GM20000 (cell line): Measurements from ENCODE around the gene ANKDD1A.

Experiments used
- DNase-seq: peaks from one replicate; pipeline ENCODE4 v3.0.0; 2012; ENCODE audit warnings: low spot score
- TF ChIP-seq, protein P1 (sequence below): IDR thresholded peaks from 2 replicates; pipeline ENCODE4 v1.5.1; 2012; ENCODE audit warnings: mild to moderate bottlenecking, control low read depth; ENCODE audit errors: extremely low read depth, missing control alignments

Gene ANKDD1A

DNA sequence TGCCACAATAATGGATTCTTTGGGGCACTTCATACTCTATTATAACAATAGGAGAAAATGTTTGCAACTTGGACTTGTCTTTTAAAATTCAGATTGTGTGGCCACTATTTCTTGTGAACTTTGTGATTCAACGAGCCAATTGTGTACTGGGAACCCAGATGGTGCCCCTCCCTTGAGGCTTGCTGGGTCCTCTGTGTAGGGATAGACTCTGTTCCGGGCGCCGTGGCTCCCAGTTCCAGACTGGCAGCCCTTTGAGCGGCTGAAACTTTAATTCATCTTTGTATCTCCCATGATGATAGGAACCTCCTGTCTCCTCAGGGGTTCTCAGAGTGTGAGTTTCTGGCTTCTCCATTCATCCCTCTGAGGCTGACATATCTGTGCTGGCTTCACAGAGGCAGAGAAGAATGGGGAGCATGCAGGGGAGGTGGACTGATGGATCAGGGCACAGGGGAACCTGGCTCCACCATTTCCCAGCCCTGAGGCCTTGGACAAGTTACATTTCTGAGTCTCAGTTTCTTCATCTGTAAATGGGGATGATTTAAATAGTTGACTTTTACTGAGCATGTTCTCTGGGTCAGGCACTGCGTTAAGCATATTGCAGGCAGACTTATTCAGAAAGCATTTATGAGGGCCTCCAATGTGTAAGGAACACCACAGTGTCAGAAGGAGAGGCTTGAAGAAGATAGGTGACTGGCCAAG lies 15.2 kb upstream of the ANKDD1A start:
- TF ChIP-seq, protein P1, sequence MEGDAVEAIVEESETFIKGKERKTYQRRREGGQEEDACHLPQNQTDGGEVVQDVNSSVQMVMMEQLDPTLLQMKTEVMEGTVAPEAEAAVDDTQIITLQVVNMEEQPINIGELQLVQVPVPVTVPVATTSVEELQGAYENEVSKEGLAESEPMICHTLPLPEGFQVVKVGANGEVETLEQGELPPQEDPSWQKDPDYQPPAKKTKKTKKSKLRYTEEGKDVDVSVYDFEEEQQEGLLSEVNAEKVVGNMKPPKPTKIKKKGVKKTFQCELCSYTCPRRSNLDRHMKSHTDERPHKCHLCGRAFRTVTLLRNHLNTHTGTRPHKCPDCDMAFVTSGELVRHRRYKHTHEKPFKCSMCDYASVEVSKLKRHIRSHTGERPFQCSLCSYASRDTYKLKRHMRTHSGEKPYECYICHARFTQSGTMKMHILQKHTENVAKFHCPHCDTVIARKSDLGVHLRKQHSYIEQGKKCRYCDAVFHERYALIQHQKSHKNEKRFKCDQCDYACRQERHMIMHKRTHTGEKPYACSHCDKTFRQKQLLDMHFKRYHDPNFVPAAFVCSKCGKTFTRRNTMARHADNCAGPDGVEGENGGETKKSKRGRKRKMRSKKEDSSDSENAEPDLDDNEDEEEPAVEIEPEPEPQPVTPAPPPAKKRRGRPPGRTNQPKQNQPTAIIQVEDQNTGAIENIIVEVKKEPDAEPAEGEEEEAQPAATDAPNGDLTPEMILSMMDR, result no peak
- no peak for DNase-seq

DNA sequence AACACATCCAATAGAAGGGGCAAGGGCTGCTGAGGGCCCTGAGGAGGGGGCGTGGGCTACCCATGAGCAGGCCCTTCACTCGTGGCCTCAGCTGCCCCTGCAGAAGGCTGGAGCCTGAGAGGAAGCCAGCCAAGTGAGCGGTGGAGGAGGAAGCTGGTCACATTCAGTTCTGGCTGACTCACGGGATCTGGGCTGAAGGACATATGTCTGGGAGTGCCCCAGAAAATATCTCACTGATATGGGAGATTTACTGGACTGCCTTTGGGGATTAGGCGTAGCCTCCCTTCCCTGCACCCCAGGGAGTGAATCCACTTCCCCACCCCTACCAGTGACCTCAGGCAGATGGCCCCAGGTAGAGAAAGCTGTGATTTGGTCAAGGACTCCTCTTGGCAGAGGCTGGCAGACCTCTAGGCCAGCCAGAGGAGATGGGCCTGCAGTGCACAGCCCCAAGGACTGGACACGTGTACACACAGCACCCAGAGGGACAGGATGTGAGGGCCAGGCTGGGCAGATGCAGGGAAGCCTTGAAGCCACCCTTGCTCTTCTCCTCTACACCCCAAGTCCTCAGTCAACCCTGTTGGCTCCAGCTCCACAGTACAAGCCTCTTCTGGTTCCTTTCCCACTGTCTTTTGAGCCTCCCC lies 14.2 kb upstream of the ANKDD1A start:
- no peak for DNase-seq
- TF ChIP-seq, protein P1, result no peak

DNA sequence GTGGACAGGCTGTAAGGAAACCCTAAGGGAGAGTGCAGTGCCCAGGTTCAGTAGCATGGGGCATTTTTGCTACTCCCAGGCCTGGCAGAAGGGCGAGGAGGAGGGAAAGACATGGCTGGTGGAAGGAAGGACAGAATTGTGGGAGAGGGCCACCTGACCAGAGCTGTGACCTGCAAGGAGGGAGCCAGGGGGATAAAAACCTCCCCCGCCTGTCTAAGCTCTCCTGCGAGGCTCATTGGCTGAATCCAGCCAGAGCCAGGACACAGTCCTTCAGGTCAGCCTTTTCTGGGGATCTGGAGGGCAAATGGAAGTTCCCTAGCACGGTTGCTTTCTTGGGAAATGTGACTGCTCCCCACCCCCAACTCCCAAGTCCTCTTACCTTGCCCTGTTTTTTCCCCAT lies 13.3 kb upstream of the ANKDD1A start:
- TF ChIP-seq, protein P1, result no peak
- DNase-seq, result no peak

DNA sequence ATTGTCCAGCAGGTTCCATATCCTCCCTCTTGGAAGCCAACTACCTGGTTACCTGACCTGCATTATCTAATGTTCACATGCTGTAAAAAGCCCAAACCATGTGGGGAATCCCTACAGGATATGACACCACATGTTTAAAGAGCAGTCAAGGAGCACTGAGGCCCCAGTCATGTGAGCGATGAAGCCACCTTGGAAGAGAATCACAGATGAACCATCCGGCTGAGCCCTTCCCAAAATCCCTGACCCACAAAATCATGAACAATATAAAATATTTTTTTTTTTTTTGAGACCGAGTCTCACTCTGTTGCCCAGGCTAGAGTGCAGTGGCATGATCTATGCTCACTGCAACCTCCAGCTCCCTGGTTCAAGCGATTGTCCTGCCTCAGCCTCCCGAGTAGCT lies 10.6 kb upstream of the ANKDD1A start:
- DNase-seq, result no peak
- TF ChIP-seq, protein P1, result no peak

DNA sequence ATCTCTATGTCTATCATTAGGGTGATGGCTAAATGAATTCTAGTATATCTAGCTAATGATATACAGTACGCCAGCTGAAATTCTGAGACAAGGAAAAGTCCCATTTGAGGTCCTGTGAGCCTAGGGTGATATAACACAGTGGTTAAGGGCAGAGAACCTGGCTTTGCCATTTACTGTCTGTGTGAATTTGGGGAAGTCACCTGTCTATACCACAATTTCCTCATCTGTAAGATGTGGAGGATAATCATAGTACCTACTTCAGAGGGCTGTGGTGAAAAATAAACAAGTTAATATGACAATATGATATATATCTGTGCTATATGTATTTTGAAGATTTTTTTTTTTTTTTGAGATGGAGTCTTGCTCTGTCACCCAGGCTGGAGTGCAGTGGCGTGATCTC lies 9.8 kb upstream of the ANKDD1A start:
- DNase-seq, result no peak
- TF ChIP-seq, protein P1, result no peak

DNA sequence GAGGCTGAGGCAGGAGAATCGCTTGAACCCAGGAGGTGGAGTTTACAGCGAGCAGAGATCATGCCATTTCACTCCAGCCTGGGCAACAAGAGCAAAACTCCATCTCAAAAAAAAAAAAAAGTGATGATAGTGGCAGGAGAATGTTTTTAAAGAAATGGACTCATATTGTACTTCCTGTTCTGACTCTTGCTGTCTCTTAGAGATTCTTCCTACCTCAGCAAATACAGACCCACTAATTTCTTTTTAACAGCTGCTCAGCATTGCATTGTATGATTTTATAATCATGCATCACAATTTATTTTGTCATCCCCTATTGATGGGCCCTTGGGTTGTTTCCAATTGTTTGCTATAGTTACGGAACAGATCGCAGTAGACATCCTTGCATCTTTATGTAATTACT lies 8.8 kb upstream of the ANKDD1A start:
- no peak for DNase-seq
- TF ChIP-seq, protein P1, result no peak

DNA sequence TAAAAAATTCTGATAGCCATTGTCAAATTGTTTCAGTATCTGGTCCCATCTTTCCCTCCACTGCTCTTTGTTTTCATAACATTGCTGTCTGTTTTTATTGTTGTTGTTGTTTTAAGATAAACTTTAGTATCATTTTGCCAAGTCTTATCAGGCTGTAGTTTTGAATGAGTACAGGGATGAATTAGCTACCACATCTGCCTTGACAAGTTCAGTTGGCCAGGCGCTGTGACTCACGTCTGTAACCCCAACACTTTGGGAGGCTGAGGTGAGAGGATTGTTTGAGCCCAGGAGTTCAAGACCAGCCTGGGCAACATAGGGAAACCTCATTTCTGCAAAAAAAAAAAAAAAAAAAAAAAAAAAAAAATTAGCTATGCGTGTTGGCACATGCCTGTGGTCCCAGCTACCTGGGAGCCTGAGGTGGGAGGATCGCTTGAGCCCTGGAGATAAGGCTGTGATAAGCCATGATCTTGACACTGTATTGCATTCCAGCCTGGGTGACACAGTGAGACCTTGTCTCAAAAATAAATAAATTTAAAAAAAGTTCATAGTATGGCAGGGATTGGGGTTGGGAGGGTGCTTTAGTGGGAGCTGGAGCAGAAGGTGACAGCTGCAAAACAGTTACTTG lies 8.3 kb upstream of the ANKDD1A start:
- DNase-seq, result no peak
- TF ChIP-seq, protein P1, result no peak
